CD4-positive, alpha-beta T cell treated with Interleukin-15 for 1 hour (primary cell): ENCODE measurements around the gene XIRP1.
A peak's percentile ranks its signal among the peaks of the same experiment; 100 is the strongest.
"Not testable (repeated sequence)": the region's sequence is repeated elsewhere in the genome, so short reads cannot be mapped to it uniquely, and the experiment has no call there.

ENCODE experiments used
- DNase-seq: peaks from one replicate; pipeline ENCODE4 v3.0.0-alpha.2; 2020

The XIRP1 gene

DNA sequence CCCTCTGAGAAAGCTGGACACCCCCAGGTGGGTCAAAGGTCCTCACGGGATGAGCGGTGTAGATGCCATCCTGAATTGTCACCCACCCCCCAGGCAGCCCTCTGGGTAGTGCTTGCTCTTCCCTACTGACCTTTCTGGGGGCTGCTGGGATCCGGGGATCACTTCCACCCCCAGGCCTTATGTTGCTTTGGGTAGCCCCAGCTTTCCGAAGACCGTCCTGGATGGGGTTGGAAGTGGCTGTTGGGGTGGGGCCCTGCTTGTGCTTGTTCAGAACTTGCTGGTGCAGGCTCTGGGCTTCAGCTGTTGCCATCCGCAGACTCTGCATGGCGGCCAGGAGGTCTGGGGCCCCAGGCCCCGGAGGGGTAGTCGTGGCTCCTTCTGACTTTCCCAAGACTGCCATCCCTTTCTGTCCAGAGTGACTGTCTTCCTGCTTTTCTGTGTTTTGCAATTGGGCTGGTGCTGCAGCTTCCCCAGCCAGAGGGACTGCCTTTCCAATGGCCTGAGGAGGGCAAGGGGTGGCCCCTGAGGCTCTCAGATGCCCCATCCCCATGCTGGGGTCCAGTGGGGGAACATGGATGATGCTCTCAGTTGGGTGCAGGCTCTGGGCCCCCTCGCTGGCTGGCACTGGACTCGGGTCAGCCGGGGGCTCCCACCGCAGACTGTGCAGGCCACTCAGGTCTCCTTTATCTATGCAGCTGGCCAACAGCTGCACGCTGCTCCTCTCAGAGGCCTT is 6.3 kb downstream of the XIRP1 start:
- DNase-seq, result no peak

GRCh38 chr3:39185326-39185958 is 7.0 kb downstream of the XIRP1 start:
- no peak for DNase-seq

DNA sequence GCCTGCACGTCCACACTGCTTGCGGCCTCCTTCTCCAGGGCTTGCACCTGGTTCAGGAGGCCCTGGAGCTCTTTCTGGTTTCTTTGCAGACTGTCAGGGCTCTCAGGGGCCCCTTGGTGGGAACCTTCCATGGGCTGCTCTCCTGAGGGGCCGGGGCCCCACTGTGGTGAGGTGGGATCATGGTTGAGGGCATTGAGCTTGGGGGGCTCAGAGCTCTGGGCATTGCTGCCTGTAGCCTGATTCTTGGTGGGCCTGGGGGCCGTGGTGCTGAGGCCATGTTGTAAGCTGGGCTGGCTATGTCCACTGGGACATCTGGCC is 7.5 kb downstream of the XIRP1 start:
- no peak for DNase-seq

DNA sequence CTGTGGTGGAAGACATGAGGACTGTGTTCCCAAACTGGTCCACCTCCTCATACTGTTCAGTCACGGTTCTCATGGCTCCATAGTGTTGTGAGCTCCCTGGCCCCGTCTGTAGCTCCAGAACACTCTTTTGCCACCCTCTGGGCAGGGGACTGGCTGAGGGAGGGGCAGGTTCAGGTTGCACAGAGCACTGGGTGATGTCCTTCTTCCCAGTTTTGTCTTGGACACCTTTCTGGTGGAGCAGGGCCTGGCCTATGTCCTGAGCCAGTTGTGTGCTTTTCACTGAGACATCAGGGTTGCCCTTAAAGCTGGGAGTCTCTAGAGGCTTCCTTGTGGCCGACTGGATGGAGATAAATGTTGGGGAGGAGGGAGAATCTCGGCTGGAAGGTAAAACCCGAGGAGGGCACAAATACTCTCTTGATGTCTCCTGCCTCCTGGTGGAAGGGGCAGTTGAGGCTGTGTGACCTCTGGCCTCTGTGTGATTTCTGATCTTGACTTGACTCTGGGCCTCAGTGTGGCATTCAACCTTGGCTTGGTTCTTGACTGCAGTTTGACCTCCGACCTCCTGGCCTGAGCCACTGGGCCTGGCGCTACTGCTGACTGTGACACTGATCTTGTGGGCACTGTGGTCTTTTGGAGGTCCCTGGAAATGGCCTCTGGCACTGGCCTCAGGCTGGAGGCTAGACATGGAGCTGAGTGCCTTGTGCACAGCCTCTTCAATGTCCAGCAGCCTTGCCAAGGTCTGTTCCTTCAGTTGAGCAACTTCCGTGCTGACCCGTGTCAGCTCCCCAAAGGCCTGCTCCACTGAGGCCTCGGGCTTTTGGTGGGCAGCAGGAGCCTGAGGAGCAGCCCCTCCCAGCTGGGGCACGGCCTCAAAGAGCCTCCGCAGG is 8.1 kb downstream of the XIRP1 start:
- DNase-seq, result no peak

DNA sequence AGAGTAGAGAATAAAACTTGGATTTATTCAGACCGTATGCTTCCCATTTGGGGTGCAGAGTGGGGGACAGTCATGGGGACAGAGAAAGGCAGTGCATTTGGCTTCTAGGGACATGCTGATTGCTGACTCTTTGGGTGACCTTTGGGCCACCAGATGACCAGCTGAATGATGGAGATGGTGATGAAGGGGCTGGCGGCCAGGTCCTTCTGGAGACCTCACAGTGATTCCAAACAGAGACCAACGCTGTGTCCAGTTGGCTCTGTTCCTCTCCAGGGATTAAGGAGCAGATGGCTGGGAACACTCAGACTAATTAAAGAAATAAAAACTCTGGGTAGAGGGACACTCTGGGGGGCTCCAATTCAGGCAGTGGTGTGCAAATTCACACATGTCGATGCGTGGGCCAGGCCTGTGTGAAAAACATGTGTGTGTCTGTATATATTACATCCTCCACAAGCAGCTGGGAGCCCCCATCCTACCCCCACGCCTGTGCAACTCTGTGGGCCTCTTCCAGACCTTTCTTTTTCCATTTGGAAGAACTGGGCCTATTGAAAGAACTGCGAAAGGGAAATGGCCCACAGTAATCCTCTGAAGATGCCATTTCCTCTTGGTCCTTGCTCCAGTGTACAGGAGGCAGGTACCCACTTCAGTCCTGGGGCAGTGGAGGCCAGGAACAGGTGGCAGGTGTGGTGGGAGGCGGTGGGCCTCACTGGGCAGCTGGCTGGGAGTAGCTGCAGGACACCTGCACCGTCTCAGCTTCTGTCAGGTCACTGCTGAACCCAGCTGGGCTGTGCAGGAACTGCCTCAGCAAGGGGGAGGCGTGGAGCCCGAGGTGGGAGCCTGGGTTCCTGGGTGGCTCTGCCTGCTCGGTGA is 8.9 kb downstream of the XIRP1 start:
- no peak for DNase-seq

GRCh38 chr3:39181408-39182335 is 10.7 kb downstream of the XIRP1 start:
- no peak for DNase-seq

DNA sequence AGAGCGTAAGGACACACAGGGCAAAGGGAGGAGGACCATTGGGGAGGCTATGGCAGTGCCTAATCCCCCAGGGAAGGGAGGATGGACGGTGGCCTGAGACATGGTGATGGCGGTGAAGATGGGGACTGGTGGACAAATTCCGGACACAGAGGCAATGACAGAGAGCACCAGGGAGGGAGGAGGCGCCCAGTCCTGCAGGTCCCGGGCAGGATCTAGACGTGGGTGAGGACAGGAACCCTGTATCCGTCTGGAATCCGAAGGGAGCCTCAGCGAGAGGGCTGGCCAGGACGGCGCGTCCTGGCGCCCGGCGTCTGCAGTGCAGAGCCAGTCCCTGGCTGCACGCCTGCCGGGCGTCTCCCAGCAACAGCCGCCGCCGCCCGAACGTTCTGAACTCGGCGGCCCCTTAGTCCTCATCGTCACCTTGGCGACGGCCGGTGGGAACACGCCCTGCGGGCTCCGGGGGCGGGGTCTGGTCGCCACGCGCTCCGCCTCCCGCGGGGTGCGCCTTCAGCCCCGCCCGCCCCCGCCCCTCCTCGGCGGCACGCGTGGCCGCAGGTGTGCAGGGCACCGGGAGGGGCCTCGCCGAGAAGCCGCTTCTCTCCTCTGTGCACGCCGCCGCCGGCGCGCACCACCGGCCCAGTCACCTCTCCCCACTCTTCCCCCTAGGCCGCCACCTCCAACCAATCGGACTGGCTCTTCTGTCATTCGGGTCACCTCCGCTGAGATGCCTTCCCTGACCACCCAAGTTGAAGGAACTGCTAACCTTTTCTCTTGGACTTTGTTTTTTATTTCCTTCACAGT is 11.6 kb downstream of the XIRP1 start:
- peak; percentile 94 for DNase-seq

DNA sequence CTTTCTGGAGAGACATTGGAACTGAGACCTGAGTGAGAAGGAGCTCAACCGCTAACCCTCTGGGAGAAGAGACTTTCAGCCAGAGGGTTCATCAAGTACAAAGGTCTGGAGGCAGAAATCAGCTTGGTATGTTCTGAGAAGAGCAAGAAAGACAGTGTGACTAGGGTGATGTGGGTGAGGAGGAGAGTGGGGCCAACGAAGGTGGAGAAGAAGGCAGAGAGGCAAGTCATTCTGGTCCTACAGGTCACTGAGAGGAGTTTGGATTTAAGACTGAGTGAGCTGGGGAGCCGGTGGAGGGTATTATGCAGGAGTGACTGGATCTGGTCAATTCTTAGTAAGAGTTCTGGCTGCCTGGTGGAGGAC is 12.2 kb downstream of the XIRP1 start:
- no peak for DNase-seq

DNA sequence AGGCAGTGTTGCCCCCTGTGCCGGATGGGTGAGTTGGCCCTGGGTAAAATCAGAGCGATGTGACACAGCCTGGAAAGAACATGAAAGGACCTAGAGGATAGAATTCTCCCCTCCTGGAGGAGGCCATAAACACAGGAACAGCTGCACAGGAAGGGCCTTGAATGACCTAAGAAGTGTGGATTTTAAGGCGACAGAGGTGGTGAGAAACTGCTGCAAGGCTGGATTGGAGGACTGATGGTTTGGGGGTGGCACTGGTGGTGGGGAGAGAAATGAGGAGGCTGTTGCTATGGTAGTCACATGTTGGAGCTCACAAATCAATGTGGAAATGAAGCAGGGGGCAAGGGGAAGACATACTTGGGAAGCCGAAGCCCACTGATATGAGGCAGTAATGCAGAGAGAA is 13.8 kb downstream of the XIRP1 start:
- DNase-seq, result no peak

DNA sequence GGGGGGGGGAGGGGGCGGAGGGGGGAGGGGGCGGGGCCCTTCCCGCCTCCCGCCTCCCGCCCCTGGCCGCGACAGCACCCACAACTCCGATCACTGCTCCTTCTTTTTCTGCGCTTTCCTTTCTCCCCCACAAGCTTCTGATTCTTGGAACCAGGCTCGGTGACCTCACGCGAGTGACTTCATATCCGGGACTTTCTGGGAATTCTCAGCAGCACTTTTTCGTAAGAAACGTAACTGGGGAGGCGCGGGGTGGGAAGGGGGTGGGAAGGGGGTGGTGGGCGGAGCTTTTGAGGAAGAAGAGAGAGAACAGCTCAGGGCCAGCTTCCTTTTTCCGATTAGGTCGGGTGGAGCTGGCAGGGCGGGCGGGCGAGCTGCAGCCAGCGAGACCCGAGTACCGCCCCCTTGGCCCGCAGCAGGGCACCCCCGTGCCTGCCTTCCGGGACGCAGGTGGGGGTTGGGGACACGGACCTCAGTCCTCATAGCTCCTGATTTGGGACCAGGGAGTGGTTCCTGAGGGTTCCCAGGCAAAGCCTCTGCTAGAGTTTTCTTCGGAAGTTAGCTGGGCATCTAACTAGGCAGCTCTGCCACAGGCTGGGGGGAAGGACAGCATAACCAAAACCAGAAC is 14.6 kb downstream of the XIRP1 start:
- DNase-seq, result peak; percentile 91

- no peak for DNase-seq
These were observed 16.2 kb downstream of the XIRP1 start for GRCh38 chr3:39176025-39176714.

GRCh38 chr3:39173318-39174125 is 18.9 kb downstream of the XIRP1 start:
- DNase-seq, result no peak

GRCh38 chr3:39171860-39172259 is 20.5 kb downstream of the XIRP1 start:
- no peak for DNase-seq

DNA sequence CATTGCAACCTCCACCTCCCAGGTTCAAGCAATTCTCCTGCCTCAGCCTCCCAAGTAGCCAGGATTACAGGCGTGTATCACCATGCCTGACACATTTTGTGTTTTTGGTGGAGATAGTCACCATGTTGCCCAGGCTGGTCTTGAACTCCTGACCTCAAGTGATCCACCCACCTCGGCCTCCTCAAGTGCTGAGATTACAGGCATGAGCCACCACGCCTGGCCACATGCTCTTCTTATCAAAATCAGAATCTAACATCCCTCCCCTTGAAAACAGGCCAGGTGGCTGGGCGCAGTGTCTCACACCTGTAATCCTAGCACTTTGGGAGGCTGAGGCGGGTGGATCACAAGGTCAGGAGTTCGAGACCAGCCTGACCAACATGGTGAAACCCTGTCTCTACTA is 21.5 kb downstream of the XIRP1 start:
- not testable (repeated sequence) for DNase-seq

DNA sequence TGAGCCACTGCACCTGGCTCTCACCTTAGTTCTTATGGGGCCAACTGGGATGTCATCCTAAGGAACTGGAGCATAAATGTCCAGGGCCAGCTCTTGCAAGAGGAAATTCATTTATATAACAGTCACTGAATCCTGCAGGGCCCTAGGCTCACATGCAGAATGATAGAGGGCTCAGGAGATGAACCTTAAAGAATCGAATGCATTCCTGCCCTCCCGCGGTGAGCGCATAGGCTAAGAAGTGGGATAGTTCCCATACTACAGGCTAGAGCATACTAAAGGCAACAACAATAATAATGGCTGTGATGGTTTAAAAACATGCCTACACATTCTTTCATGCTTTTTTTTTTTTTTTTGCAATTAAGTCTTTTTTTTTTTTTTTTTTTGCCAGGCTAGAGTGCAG is 21.9 kb downstream of the XIRP1 start:
- DNase-seq, result no peak

GRCh38 chr3:39169712-39170111 is 22.7 kb downstream of the XIRP1 start:
- DNase-seq, result no peak

DNA sequence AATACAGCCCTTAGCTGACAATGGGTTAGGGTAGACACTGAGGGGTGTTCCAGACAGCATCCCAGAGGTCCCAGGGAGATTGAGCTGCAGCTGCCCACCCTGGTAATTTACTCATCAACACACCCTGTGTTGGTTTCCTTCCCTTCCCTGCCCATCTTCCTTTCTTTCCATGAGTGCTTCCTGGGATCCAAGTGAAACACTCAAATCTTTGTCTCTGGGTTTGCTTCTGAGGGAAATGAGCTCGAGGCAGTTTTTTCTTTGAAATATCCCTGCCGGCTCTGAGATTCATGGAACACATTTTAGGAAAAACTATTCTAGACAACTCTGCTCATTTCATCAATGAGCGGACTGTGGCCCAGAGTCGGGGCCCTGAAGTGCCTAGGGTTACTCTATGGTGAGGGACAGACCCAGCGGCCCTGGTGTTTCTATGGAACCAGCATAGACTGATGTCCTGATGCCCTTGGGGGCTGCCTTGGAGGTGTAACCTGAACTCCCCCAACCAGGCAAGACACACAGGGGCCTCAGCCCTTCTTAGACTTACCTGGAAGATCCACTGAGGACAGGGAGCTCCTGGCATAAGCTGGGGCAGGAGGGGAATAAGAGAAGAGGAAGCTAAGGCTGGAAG is 24.1 kb downstream of the XIRP1 start:
- DNase-seq, result no peak

GRCh38 chr3:39166932-39167532 is 25.4 kb downstream of the XIRP1 start:
- peak; percentile 52 for DNase-seq
